AML-193 (cell line): ENCODE measurements around the gene TACSTD2.
"Not testable (repeated sequence)": the region's sequence is repeated elsewhere in the genome, so short reads cannot be mapped to it uniquely, and the experiment has no call there.

Experiments
- DNase-seq, 2 experiments: peaks; one replicate each; lab custom pipeline; 2025; lab: John Stamatoyannopoulos, UW

Gene TACSTD2

DNA sequence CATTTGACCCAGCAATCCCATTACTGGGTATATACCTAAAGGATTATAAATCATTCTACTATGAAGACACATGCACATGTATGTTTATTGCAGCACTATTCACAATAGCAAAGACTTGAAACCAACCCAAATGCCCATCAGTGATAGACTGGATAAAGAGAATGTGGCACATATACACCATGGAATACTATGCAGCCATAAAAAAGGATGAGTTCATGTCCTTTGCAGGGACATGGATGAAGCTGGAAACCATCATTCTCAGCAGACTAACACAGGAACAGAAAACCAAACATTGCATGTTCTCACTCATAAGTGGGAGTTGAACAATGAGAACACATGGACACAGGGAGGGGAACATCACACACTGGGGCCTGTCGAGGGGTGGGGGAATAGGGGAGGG lies 13.3 kb downstream of the TACSTD2 start:
- not testable (repeated sequence) for DNase-seq

DNA sequence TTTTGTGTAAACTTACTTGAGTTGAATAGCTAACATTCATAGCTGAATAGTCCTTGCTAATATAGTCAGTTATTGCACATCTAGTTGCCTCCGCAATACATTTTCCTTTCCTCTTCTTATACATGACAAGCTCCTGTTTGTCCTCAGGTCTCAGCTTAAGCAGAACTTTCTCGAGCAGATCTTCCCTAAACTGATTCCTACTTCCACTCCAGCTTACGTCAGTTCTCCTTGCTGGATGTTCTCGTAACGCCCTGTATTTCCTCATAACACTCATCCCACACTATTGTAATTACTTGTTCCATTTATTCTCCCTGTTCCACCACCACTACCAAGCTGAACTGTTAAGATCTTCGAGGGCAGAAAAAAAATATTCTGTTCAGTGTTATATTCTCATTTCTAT lies 15.4 kb downstream of the TACSTD2 start:
- DNase-seq, result no peak

DNA sequence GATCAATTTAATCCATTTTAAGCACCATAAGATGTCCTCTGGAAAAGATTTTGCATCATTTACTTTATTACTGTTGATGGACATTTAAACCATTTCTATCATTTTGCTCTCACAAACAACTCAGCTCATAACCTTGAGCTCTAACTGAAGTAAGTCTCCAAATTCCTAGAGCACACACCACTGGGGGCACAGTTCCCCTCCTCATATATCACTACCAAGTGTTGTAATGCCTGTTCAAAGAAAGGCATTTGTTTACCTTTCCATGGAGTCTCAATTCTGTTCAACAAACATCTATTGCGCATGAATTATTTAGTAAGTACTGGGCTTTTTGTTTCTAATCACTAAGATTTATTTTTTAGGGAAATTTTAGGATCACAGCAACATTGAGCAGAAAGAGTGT lies 21.7 kb downstream of the TACSTD2 start:
- DNase-seq, result no peak

DNA sequence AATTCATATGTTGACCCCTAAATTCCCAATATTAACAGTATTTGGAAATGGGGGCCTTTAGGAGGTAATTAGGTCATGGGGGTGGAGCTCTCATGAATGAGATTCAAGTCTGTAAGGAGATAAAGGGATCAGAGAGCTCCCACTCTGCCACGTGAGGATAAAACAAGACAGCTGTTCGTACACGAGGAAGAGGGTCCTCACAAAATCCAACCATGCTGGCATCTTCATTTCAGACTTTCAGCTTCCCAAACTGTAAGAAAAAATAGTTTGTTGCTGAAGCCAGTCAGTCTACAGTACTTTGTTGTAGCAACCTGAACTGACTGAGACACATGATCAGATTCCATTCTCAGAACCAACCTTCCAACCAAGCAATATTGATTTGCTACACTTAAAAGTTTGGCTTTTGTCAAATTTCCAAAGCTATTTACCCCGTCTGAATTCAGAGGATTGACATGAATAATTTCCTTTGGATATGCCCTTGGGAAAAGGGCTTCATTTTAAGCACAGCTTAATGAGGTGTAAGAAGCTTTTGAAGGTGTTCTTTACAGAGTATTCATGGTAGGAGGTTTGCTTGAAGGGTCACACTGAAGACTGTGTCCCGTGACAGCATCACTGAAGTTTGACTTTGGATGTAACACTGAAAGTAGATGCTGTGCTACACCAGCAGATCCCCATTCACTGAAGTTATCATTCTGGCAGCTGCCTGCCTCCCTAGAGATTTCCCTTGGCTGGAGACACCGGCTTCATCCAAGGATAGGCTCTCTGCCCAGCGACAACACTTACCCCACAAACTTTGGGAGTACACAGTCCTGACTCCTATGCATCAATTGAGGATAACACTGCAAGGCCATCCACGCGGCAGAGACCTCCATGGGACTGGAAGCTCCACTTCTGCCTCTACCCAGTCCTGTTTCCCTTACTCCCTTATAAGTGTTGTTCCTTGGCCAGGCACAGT lies 25.6 kb downstream of the TACSTD2 start:
- no peak for DNase-seq

DNA sequence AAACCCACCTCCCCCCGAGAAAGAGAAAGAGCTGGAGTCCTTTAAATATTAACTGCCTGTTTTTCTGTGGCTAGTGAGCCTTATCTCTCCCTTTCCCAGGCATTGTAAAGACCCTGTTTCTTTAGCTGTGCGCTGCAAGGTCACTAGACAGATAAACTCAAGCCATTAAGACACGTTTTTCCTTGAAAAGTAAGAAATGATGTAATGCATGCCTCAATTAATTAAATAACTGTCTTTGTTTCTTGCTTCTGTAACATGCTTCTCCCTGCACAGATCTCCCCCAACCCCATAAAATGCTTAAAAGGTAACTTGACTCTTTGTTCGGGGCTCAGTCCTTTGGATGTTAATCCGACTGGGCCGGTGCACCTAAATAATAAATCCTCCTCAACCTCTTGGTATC lies 27.8 kb downstream of the TACSTD2 start:
- not testable (repeated sequence) for DNase-seq

DNA sequence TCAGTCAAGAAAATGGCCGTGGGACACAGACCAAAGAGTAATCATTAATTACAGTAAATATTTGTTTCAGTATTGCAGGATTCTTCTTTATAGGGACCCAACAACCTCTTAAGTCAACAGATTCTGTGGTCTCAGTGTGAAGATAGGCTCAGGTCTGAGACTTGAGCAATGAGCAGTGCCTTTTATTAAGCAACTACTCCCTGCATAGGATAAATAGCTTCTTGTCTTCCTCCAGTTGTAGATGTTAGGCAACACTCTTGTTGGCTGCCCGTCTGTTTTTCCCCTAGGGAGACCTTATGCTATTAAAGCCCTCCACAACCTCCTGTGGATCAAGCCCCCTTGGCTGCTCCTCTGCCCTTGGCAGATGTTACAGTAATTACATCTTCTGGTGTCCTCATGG lies 28.7 kb downstream of the TACSTD2 start:
- DNase-seq, result peak; percentile 87 to 91

DNA sequence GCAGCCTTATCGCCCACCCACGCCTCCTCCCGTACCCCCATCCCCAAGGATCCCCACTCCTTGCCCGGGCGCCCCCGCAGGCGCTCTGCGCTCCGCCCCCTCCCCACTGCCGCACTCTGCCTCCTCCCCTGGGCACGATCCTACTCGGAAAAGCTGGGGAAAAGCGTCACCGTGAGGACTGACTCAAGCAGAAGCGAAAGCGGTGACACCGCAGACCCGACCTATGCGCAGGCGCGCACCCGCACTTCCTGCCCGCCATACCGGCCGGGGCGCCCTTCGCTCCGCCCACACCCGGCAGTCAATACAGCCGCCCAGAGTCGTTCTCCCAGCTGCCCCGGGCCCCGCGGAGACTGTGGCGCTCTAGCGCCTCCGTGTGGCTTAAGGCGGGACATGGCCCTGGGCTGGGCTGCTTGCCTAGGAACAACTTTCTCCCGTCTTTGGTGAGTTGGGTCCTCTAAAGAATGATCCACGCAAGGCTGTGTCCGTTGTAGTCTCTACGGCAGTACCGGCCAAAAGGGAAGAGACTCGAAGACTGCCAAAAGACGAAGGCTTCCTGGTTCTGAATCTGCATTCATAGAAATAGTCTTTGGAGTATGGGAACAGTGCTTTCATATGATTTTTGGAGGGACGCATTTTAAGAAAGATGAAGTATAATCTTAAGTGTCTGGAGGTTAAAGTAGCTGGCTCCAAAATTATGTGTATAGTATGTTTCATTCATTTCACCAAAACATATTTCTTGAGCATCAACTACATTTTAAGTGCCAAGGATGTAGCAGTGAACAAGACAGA lies 30.3 kb downstream of the TACSTD2 start, which contains the start of gene OMA1:
TSS of gene OMA1 (minus strand) at position 207 of the 789 bp plus-strand sequence. CDS start 7,432 bp downstream, outside the sequence.
- DNase-seq, result peak; percentile 96 to 97

DNA sequence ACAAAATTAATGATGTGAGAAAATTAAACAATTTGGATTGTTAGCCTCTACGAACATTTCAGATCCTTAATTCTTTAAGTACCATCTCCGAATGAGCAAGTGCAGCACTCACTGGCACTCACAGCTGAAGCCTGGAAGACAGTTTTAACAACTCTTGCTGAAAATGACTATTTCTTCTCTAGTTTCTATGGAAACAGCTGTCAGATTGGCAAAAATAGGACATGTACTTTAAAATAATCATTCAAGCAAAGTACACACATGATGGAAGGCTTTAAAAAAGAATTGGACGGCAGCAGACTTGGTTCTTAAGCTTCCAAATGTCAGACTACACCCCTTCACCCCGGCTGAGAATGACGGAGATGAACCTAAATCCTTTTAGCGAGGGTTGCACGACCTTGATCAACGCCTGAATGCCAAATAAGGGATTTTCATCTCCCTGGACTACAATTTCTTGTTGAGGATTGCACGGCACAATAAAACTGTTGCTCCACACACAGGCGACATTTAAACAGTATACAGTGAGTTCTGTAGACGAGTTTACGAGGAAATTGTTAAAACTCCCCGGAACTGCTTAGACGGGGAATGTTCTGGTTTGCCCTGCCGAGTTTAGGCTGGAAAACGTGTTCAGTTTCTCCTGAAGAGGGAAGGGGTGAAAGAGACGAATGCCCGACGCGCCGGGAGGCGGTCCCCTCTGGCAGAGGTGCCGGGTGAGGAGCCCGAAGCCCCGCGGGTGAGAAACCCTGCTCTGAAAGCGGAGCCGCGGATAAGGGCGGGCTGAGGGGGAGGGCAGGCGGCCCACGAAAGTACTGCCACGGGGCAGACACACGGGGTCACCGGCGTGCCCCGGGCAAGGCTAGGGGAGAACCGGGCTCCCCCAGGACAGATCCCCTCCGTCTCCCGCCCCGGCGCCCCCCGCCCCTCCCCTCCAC lies 31.2 kb downstream of the TACSTD2 start:
- peak; percentile 76 to 79 for DNase-seq

DNA sequence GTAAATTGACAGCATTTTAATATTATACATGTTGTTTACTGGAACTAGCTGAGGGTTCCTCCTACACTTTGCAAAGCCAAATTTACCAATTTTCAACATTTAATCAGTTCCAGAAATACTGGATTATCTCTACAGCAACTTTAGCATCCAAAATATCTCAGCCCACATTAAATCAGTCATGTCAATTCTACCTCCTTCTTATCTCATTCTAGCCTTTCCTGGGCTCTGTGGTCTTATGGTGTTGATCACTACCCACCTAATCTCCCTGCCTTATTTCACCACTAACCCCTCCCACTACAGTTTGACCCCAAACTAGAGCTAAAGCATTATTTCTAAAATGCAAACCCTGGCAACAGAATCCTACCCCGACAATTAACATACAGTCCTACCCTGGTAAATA lies 33.8 kb downstream of the TACSTD2 start:
- DNase-seq, result no peak

DNA sequence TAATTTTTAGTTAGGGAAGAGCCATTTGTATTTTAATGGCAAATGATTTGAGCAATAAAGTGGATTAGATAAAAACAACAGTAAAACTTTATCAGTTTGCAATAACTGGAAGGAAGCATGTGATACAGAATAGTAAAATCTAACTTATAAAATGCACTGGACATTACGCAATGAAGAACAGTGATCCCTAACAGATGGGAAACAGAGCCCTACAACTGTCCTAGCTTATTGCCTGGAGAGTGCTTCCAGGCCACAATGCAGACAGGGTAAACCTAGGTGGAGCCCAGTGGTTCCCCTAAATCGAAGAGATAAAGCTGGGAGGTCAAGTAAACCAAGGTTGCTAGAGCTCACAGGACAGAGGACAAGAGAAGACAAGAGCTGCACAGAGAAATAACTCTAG lies 37.5 kb downstream of the TACSTD2 start:
- peak; percentile 39 to 53 for DNase-seq

DNA sequence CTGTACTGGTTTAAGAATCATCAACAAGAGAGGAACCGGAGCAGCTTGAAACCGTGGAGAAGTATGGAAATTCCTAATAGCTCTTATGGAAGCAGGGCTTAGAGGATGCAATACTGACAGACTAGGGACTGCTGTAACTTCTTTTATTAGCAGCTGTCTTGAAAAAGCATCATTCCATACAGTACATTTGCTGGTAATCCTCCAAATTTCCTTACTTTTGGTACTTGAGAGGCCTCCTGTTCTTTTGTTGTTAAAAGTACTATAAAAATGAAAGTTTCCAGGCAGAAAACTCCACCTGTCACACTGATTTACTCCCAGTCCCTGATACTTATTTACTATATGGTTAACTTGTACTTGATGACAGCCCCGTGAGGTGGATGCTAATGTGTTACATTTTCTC lies 38.2 kb downstream of the TACSTD2 start:
- DNase-seq, result no peak

DNA sequence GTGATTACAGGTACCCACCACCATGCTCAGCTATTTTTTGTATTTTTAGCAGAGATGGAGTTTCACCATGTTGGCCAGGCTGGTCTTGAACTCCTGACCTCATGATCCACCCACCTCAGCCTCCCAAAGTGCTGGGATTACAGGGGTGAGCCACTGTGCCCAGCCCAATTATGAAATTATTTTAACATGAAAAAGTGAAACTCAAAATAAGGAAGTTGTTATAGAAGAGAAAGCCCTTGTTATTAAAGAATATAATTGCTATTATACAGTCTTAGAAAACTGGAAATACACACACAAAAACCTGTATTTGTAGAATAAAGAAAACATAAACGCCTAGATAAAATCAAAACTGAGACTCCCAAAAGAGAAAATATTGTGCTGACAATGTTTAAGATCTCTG lies 45.2 kb downstream of the TACSTD2 start:
- peak in 1 of 2 experiments; percentile 36 for DNase-seq

DNA sequence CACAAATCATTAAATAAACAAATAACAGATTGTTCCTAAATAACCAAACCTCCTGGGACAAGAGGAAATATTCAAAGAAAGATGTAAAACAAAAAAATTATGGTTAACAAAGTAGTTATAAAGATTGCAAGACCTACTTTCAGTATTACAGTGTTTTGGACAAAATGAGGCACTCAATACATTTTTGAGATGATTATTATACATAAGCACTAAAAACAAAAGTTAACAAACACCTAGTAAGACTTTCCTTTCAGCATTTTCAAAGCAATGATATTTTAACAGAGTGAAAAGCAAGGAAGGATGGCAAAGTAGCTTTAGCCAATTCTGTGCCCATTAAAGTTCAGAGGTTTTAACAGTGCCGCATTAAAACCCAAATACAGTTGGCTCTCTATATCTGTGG lies 47.8 kb downstream of the TACSTD2 start:
- DNase-seq, result no peak

DNA sequence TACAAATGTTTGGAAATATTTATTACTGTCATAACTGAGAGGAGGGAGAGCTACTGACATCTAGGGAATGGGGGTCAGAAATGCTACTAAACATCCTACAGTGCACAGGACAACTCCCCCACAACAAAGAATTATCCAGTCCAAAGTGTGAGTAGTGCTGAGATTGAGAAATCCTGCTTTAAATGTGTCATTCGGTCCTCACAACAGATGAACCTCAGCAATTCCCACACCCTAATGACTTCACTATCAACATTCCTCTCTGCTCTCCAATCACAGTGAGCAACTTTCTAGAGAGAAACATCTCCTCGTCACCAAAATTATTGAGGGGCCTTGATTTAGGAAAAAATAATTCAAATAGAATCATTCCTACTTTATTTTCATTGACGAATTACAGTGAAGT lies 48.5 kb downstream of the TACSTD2 start:
- no peak for DNase-seq
